GM18951 (cell line): ENCODE data around the gene EXOC3L1.
A peak's percentile ranks its signal among the peaks of the same experiment; 100 is the strongest.

ENCODE experiments used
- POLR2A ChIP-seq: IDR thresholded peaks from 4 replicates; pipeline ENCODE4 v1.6.1; 2011; ENCODE audit warnings: mild to moderate bottlenecking; ENCODE audit not compliant: insufficient read length, insufficient read depth; ENCODE audit errors: extremely low read depth
- in situ Hi-C: fragments of 300-500 bp; cut with MboI; formaldehyde crosslinking; loops from one replicate; pipeline ENCODE4 v1.12.0; 2022; ENCODE audit warnings: low sequenced_read_pairs, mixed read lengths, inconsistent platforms; ENCODE audit not compliant: unreplicated experiment

EXOC3L1 gene

DNA sequence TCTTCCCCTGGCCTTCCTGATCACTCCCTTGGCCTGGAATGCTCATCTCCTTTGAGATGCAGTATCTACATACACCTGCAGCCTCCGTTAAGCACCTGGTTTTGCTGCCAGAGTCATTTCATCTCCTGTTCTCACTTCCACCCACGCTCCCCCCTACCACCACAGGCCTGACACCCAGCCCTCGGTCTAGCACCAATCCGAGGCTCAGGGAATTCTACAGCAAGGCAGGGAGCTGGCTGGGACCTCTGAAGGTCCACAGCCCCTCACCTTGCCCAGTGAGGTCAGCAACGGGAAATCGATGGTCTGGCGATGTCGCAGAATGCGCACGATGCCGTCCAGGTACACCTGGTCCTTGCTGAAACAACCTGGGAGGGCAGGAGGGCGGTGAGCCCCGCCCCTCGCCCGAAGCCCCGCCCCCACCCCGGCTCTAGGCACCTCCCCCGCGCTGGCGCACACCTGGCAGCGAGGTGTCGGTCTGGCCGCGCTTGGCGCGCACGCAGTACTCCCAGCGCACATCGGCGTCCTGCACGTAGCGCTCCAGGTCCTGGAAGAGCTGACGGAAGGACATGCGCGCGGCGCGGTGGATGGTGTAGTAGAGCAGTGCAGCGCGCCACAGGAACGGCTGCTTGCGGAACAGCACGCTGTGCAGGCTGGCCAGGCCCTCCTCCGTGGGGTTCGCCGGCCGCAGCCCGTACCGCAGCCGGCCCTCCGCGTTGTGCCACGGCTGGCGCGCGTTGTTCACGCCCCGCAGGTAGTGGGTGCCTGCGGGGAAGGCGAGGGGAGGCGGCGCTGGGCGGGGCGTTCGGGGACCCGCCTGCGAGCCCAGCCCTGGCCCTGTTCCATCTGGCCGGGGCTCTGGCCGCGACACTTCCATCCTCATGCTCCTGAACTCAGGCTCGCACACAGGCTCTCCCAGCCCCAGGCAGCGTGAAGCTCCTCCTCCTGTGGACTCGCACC lies 11.9 kb downstream of the EXOC3L1 start:
- no peak for TF ChIP-seq POLR2A
- in situ Hi-C loops: no loop called here

DNA sequence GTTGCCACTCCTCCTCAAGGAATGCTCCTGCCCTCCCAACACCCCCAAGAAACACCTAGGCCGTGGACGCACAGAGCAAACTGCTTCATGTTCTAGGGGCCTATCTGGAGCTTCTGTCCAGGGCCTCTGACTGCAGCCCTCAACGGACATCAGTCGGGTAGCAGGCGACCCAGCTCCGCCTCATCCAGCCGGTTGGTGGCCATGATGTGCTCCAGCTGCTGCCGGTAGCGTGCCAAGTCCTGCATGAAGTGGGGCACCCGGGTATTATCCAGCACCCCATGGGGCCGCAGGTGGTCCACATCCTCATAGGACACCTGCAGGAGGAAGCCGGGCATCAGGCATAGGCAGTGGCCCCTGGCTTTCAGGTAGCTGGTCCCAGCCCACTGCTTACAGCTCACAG lies 13.3 kb downstream of the EXOC3L1 start:
- no peak for TF ChIP-seq POLR2A
- in situ Hi-C loops: no loop called here

DNA sequence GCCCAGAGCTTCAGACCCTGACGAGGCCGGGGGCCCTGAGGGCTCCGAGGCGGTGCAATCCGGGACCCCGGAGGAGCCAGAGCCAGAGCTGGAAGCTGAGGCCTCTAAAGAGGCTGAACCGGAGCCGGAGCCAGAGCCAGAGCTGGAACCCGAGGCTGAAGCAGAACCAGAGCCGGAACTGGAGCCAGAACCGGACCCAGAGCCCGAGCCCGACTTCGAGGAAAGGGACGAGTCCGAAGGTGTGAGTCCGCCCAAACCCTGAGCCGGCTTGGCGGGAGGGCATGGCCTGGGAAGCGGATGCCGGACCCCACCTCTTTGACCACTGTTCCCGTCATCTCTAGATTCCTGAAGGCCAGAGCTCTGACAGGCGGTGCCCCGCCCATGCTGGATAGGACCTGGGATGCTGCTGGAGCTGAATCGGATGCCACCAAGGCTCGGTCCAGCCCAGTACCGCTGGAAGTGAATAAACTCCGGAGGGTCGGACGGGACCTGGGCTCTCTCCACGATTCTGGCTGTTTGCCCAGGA lies 15.2 kb downstream of the EXOC3L1 start:
- in situ Hi-C loops: no loop called here
- TF ChIP-seq POLR2A: no peak

DNA sequence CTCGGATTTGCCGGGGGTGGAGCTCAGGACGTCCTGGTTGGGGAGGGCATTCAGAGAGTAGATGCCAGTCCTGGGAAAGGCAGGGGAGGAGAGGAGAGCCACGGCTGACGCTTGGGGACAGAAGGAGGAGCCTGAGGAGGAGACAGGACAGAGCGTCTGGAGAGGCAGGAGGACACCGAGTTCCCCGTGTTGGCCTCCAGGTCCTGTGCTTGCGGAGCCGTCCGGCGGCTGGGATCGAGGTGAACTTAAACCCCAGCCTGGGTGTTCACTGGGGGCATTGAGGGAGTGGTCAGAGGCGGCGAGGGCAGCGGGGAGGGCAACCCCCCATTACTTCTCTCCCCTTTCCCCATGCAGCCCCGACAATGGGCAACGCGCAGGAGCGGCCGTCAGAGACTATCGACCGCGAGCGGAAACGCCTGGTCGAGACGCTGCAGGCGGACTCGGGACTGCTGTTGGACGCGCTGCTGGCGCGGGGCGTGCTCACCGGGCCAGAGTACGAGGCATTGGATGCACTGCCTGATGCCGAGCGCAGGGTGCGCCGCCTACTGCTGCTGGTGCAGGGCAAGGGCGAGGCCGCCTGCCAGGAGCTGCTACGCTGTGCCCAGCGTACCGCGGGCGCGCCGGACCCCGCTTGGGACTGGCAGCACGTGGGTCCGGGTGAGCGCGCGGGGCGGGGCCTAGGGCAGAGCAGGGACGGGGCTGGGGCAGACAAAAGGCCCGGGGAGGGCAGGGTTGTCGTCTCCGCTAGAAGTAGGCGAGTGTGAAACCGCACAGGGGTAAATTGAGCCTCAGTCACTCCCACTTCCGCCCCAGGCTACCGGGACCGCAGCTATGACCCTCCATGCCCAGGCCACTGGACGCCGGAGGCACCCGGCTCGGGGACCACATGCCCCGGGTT lies 15.9 kb downstream of the EXOC3L1 start:
- in situ Hi-C loops: no loop called here
- peak; percentile 48 for TF ChIP-seq POLR2A

DNA sequence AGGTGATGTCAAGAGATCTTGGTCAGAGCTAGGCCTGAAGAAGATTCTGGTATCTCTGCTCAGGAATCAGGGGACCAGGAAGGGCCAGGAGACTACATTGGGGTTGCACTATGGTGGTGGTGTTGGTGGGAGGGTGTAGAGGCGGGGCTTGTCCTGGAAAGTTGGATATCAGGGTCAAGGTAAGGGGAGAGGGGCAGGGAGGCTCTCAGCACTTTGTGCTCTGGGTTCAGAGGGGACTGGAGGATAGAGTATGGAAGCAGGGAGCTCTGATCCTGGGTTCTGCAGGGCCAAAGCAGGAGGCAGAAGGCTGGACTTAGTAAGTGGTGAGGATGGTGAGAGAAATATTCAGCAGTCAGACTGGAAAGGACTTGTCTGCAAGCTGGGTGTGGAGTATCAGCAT lies 16.6 kb downstream of the EXOC3L1 start:
- in situ Hi-C loops: no loop called here
- TF ChIP-seq POLR2A: no peak

DNA sequence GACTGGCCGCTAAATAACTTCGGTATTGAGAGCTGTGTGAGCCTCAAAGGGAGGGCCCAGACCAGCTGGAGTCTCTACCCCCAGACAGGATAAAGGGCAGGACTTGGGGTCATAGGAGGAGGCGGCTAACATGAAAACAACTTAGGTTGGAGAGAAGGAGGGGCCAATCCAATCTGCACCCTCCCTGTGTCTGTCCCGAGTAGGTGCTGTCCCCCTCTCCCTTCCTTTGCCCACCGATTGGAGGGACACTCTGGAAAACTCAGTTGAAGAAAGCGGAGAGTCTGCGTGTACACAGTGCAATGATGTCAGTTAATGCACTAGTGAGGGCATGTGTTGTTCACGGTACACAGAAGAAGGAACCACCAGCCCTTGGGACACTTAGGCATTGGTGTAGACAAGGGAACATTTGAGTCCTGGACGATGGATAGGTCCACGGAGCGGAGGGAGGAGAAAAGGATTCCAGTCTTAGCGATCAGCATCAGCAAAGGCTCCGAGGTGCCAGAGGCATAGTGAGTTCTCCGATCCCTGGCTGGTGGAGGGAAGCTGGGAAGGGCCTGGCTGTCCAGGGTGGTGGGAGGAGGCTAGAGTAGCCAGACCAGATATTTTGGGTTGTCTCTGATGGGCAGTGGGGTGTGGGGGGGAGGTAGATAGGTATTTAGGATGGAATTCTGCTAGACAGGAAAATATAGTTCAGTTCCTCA lies 18.8 kb downstream of the EXOC3L1 start:
- in situ Hi-C loops: no loop called here
- no peak for TF ChIP-seq POLR2A

DNA sequence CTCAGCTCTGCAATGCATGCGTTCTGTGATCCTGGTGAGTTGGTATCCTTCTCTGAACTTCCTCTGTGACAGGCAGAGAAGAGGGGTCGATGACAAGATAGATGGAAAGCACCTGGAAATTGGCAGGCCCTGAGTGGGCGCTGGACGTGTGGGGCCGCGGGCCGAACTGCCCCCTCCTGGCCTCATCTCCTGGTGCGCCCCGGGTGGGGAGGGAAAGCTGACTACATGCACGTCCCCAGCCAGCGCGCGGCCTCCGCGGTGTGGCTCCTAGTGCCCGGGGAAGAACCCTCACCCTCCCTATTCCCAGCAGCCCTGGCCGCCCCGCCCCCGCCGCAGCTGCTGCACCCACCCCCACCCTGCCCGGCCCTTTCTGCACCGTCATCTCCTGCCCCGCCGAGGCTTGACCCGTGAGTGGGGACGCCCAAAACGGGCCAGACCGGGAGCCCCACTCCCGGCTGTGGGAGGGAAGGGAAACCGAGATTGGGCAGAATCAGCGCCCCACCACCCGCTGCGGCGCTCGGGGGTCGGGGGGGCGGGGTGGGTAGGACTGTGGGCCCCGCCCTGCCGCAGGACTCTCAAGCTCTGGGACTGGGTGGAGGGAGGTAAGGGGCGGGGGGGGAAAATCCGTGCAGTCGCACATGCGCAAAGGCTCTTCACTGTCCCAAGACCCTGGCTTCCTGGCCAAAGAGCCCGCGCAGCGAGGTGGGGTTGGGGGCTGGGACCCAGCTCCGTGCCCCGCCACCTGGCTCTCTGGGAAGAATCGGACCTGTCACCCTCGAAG lies 19.6 kb downstream of the EXOC3L1 start, which contains the start of gene NOL3:
Gene NOL3, plus strand, starts transcription at position 371 of the 781 bp plus-strand sequence.
- in situ Hi-C loops: no loop called here
- TF ChIP-seq POLR2A: peak; percentile 56

DNA sequence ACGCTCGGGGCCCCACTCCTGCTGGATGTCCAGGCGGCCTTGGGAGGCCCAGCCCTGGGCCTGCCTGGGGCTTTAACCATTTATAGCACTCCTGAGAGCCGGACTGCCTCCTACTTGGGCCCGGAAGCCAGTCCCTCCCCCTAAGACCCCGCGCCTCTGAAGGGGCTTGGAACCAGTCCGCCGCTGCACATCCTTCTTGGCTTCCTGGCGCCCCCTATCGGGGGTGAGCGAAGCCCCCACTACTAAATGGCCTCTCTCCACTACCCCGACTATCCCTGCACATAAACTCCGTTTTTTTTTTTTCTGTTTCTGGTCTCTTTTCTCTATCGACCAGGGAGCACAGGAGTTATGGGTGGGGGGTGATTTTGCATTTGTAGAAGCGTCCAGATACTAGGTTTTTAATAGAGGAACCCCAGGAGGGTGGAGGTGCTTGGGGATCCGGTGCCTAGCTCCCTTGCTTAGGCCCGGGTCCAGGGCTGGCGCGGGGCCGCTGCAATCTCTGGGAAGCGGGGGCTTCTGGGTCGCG lies 20.2 kb downstream of the EXOC3L1 start:
- in situ Hi-C loops: no loop called here

DNA sequence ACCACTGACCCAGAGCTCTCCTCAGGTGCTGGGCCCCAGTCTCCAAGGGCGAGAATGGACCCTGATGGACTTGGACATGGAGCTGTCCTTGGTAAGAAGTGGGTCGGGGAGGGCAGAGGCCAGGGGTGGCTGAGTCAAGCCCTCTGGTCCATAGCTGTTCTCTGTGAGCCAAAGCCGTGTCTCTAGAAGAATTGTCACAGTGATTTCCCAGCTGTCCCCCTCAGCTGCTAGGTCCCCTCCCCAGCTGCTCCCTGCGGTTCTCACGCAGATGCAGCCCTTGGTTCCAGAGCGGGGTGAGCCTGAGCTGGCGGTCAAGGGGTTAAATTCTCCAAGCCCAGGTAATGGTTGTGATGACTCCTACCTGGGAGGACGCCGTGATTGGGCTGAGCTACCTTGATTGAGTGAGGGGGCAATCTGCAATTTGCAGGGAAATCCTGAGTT lies 20.9 kb downstream of the EXOC3L1 start:
- TF ChIP-seq POLR2A: no peak
- in situ Hi-C loops: no loop called here

More for the DNA sequence above, 20.2 kb downstream of the EXOC3L1 start:
- no peak for TF ChIP-seq POLR2A

DNA sequence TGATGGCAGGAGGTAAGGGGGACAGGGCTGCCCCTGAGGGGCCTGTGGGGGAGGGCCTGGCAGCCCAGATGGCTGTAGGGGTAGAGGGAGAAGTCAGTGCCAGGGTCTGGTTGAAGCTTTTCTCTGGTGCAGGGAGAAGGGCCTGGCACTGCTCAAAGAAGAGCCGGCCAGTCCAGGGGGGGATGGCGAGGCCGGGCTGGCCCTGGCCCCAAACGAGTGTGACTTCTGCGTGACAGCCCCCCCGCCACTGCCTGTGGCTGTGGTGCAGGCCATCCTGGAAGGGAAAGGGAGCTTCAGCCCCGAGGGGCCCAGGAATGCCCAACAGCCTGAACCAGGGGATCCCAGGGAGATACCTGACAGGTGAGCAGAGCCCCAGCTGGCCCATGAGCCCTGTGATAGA lies 22.3 kb downstream of the EXOC3L1 start:
- in situ Hi-C loops: no loop called here
- no peak for TF ChIP-seq POLR2A

DNA sequence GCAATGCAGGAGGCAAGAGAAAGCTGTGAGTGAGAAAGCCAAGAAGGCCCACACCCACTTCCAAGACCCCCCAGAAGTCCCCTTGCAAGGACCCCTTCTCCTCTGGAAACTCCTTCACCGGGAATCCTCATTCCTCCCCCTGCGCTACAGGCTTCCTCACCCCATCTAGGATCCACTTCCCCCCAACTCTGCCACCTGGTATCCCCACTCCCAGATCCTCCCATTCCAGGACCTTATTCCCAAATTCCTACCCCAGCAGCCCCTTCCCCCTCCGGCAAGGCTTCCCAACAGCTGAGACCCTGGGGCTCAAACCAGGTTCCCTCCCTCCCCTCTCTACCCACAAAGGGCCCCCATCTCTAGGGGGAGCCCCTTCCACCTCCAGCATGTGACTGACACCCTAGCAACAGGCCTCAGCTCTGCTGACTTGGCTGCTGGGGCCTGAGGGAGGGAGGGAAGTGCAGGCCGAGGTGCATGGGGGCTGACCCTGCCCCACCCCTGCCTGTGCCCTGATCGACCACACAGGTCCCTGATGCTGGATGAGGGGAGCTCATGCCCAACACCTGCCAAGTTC lies 23.3 kb downstream of the EXOC3L1 start:
- no peak for TF ChIP-seq POLR2A
- in situ Hi-C loops: no loop called here
